IPS-NIHi11 (cell line): Measurements from ENCODE around the gene SUGCT.
A peak's percentile ranks its signal among the peaks of the same experiment; 100 is the strongest.

Source experiments
- DNase-seq: peaks from one replicate; pipeline ENCODE4 v3.0.0; 2012; ENCODE audit warnings: mixed read lengths, low spot score

The SUGCT gene

GRCh38 chr7:40786909-40787308, 652.1 kb downstream of the SUGCT start:
- no peak for DNase-seq

GRCh38 chr7:40793132-40793531, 658.3 kb downstream of the SUGCT start:
- no peak for DNase-seq

GRCh38 chr7:40795607-40796006, 660.8 kb downstream of the SUGCT start:
- no peak for DNase-seq

GRCh38 chr7:40796723-40797122, 661.9 kb downstream of the SUGCT start:
- no peak for DNase-seq

- DNase-seq = no peak
Observed at GRCh38 chr7:40798613-40799012, 663.8 kb downstream of the SUGCT start.

- no peak for DNase-seq
Observed at GRCh38 chr7:40799493-40800403, 664.9 kb downstream of the SUGCT start.

- DNase-seq = no peak
Observed at GRCh38 chr7:40800771-40801170, 666.0 kb downstream of the SUGCT start.

- DNase-seq = no peak
Observed at GRCh38 chr7:40802497-40802896, 667.7 kb downstream of the SUGCT start.

- no peak for DNase-seq
Observed at GRCh38 chr7:40804477-40805215, 669.8 kb downstream of the SUGCT start.

- no peak for DNase-seq
Observed at GRCh38 chr7:40805361-40805760, 670.6 kb downstream of the SUGCT start.

GRCh38 chr7:40808378-40808942, 673.7 kb downstream of the SUGCT start:
- no peak for DNase-seq

GRCh38 chr7:40810274-40810673, 675.5 kb downstream of the SUGCT start:
- DNase-seq = no peak

- DNase-seq = no peak
Observed at GRCh38 chr7:40811666-40812065, 676.9 kb downstream of the SUGCT start.

- DNase-seq = no peak
Observed at GRCh38 chr7:40815022-40815421, 680.2 kb downstream of the SUGCT start.

GRCh38 chr7:40815512-40815911, 680.7 kb downstream of the SUGCT start:
- DNase-seq = no peak

GRCh38 chr7:40822861-40823260, 688.1 kb downstream of the SUGCT start:
- DNase-seq = no peak

GRCh38 chr7:40824461-40824860, 689.7 kb downstream of the SUGCT start:
- no peak for DNase-seq

GRCh38 chr7:40826411-40827221, 691.8 kb downstream of the SUGCT start:
- peak; percentile 25 for DNase-seq

- no peak for DNase-seq
Observed at GRCh38 chr7:40827222-40828085, 692.6 kb downstream of the SUGCT start.

- DNase-seq = no peak
Observed at GRCh38 chr7:40828686-40829600, 694.1 kb downstream of the SUGCT start.
